PC-3 (cell line): ENCODE data around the gene OR1K1.

Source experiments
- CTCF ChIP-seq: fragments of 300-600 bp; sonication (generic); conservative IDR thresholded peaks from 2 replicates; pipeline ENCODE4 v1.5.1; 2017; ENCODE audit warnings: antibody characterized with exemption, low read depth, mild to moderate bottlenecking, low read length
- EZH2 ChIP-seq: fragments of 300-600 bp; sonication (generic); IDR thresholded peaks from one replicate; pipeline ENCODE4 v1.6.1; 2017; ENCODE audit warnings: antibody characterized with exemption, mild to moderate bottlenecking, low read length; ENCODE audit not compliant: unreplicated experiment
- EZH2phosphoT487 ChIP-seq: fragments of 300-600 bp; sonication (generic); IDR thresholded peaks from 2 replicates; pipeline ENCODE4 v1.6.1; 2018; ENCODE audit warnings: mild to moderate bottlenecking, antibody characterized with exemption, low read length, borderline replicate concordance

GRCh38 chr9:122827761-122828093 lies 27.8 kb downstream of the OR1K1 start:
- TF ChIP-seq CTCF (no peak), EZH2 (no peak), EZH2phosphoT487 (no peak)
